K562 (cell line): ENCODE measurements around the gene CACNA1C. TPM values are rescaled to one million over a fixed set of nuclear protein-coding genes. Genes with fewer than 3 reads are reported as not detected.

Experiments used
- ATAC-seq: fragments of 200-7000 bp; cut with Tn5 transposase; 3 replicates; pipeline ENCODE4 v1.9.1; 2020; ENCODE audit warnings: moderate library complexity
- BruUV-seq: library from RNA; stranded (reverse); fragments of 400-500 nt; replicated peaks from 2 replicates; lab custom pipeline; 2021; lab: Mats Ljungman, UMichigan
- CTCF ChIA-PET: fragments of 300-600 bp; formaldehyde crosslinking; extraction: SDS; loops from one replicate; lab custom pipeline; 2021; ENCODE audit warnings: low intra/inter-chr PET ratio; lab: Yijun Ruan, JAX
- POLR2A ChIA-PET: fragments of 300-600, 350-650 bp; sonication (Branson Sonifier 250); formaldehyde crosslinking; extraction: SDS; loops from one replicate; lab custom pipeline; 2021; ENCODE audit warnings: antibody characterized with exemption, inconsistent platforms; lab: Yijun Ruan, JAX
- DNase-seq, 4 experiments: peaks; one replicate each; pipeline versions ENCODE4 v3.0.0 to v3.0.0-alpha.2; 2011 to 2018; ENCODE audit warnings: low spot score in 3 of 4, mixed read lengths in 3 of 4; ENCODE audit errors: extremely low read depth in 1 of 4
- FAIRE-seq: peaks from 2 replicates; lab custom pipeline; 2011; peaks lifted over from hg19 to GRCh38; lab: Jason Lieb, UNC
- H2AFZ ChIP-seq: 2 replicates; pipeline ENCODE4 v1.6.0; 2011; ENCODE audit warnings: low read depth, low read length, control low read depth, inconsistent platforms
- H3K27ac ChIP-seq: fragments of 200-600 bp; 3 replicates; pipeline ENCODE4 v1.8.0; 2011; ENCODE audit warnings: low read depth, mild to moderate bottlenecking, control low read depth, inconsistent platforms, low read length, moderate library complexity, mixed read lengths; ENCODE audit errors: extremely low read depth
- H3K27me3 ChIP-seq, 2 experiments: fragments of 300-600 bp in 1 of 2; 2 replicates in 1 of 2; 3 replicates in 1 of 2; pipeline versions ENCODE4 v1.6.0 to v1.8.0; 2011; ENCODE audit warnings: inconsistent platforms in 2 of 2, low read length in 2 of 2, mild to moderate bottlenecking in 1 of 2, mixed read lengths in 1 of 2, moderate library complexity in 1 of 2; ENCODE audit not compliant: control insufficient read depth in 2 of 2, insufficient read depth in 2 of 2
- H3K36me3 ChIP-seq: fragments of 300-600 bp; 3 replicates; pipeline ENCODE4 v1.8.0; 2011; ENCODE audit warnings: mild to moderate bottlenecking, low read length, inconsistent platforms; ENCODE audit not compliant: control insufficient read depth, insufficient read depth
- H3K4me1 ChIP-seq, 2 experiments: fragments of 200-600 bp in 1 of 2; replicated peaks in 1 of 2; 2 replicates in 1 of 2; 3 replicates in 1 of 2; pipeline versions ENCODE4 v1.5.1 to v1.8.0; 2011; ENCODE audit warnings: inconsistent platforms in 2 of 2, low read length in 2 of 2, mild to moderate bottlenecking in 1 of 2, mixed read lengths in 1 of 2, moderate library complexity in 1 of 2; ENCODE audit not compliant: control insufficient read depth in 2 of 2, insufficient read depth in 2 of 2
- H3K4me2 ChIP-seq: 2 replicates; pipeline ENCODE4 v1.6.1; 2011; ENCODE audit warnings: low read length, control low read depth, inconsistent platforms, mixed read lengths; ENCODE audit not compliant: insufficient read depth
- H3K4me3 ChIP-seq: fragments of 200-600 bp; sonication (generic), shearing (Covaris generic); 2 replicates; pipeline ENCODE4 v1.5.1; 2016; ENCODE audit warnings: control low read depth, inconsistent platforms
- H3K79me2 ChIP-seq: fragments of 200-600 bp; 3 replicates; pipeline ENCODE4 v1.8.0; 2011; ENCODE audit warnings: low read length, inconsistent platforms; ENCODE audit not compliant: control insufficient read depth, insufficient read depth
- H3K9ac ChIP-seq, 2 experiments: 2 replicates each; pipeline versions ENCODE4 v1.6.0 to v1.6.1; 2011; ENCODE audit warnings: low read depth in 2 of 2, low read length in 2 of 2, control low read depth in 1 of 2, inconsistent platforms in 1 of 2, mild to moderate bottlenecking in 1 of 2, mixed read lengths in 1 of 2; ENCODE audit not compliant: insufficient read depth in 1 of 2
- H3K9me1 ChIP-seq: one replicate; pipeline ENCODE4 v1.6.0; 2011; ENCODE audit warnings: inconsistent platforms, mild to moderate bottlenecking, low read length, moderate library complexity; ENCODE audit not compliant: control insufficient read depth, insufficient read depth
- H3K9me3 ChIP-seq: replicated peaks from 2 replicates; pipeline ENCODE4 v1.5.1; 2011; ENCODE audit warnings: low read depth, low read length, inconsistent platforms; ENCODE audit not compliant: control insufficient read depth, insufficient read depth
- H4K20me1 ChIP-seq: replicated peaks from 2 replicates; pipeline ENCODE4 v1.6.1; 2011; ENCODE audit warnings: low read length, inconsistent platforms, mixed read lengths; ENCODE audit not compliant: control insufficient read depth, insufficient read depth
- CREM ChIP-seq: IDR thresholded peaks from 2 replicates; pipeline ENCODE4 v1.6.1; 2014; ENCODE audit warnings: antibody characterized with exemption, low read depth
- CXXC5 ChIP-seq: fragments of 250-450 bp; sonication (Bioruptor Pico); IDR thresholded peaks from 2 replicates; pipeline ENCODE4 v1.8.0; 2022; ENCODE audit warnings: inconsistent platforms, mild to moderate bottlenecking, moderate library complexity
- HMG20A ChIP-seq: fragments of 450-650 bp; formaldehyde crosslinking; conservative IDR thresholded peaks from 2 replicates; pipeline ENCODE4 v1.4.0; 2020; ENCODE audit warnings: mild to moderate bottlenecking, mixed read lengths
- PCBP1 ChIP-seq: fragments of 200-400 bp; formaldehyde crosslinking; IDR thresholded peaks from 2 replicates; pipeline ENCODE4 v1.6.1; 2018; ENCODE audit warnings: mild to moderate bottlenecking, low read depth, low read length; ENCODE audit not compliant: poor library complexity, severe bottlenecking
- POLR2AphosphoS2 ChIP-seq: IDR thresholded peaks from 2 replicates; pipeline ENCODE4 v1.6.1; 2012; ENCODE audit warnings: low read length, improper control_type of control experiment
- POLR2B ChIP-seq: fragments of 450-650 bp; IDR thresholded peaks from 2 replicates; pipeline ENCODE4 v1.6.1; 2018; ENCODE audit warnings: low read depth; ENCODE audit not compliant: partially characterized antibody
- RBM15 ChIP-seq: fragments of 200-400 bp; formaldehyde crosslinking; IDR thresholded peaks from 2 replicates; pipeline ENCODE4 v1.6.1; 2018; ENCODE audit warnings: mild to moderate bottlenecking, low read length, moderate library complexity; ENCODE audit not compliant: insufficient read depth
- SMARCA4 ChIP-seq: fragments of 450-650 bp; IDR thresholded peaks from 2 replicates; pipeline ENCODE4 v1.6.1; 2016
- TAF9B ChIP-seq: fragments of 450-650 bp; IDR thresholded peaks from 2 replicates; pipeline ENCODE4 v1.6.1; 2018; ENCODE audit warnings: mild to moderate bottlenecking; ENCODE audit not compliant: partially characterized antibody
- ZNF324 ChIP-seq: fragments of 250-450 bp; sonication (Bioruptor Pico); IDR thresholded peaks from 2 replicates; pipeline ENCODE4 v1.4.0; 2020; ENCODE audit warnings: mild to moderate bottlenecking
- ZNF609 ChIP-seq: sonication (generic); formaldehyde crosslinking; IDR thresholded peaks from 2 replicates; pipeline ENCODE4 v1.8.1; 2023; ENCODE audit warnings: missing genetic modification reagents, mild to moderate bottlenecking, borderline replicate concordance
- ZNF644 ChIP-seq: fragments of 200-800 bp; sonication (Bioruptor generic); IDR thresholded peaks from 2 replicates; pipeline ENCODE4 v1.6.1; 2016; ENCODE audit warnings: low read depth, missing genetic modification characterization, missing compliant biosample characterization
- ZNF717 ChIP-seq: fragments of 250-450 bp; sonication (Bioruptor Pico); IDR thresholded peaks from 2 replicates; pipeline ENCODE4 v1.5.0; 2021
- ZNF778 ChIP-seq: fragments of 450-650 bp; formaldehyde crosslinking; IDR thresholded peaks from 2 replicates; pipeline ENCODE4 v1.4.0; 2020; ENCODE audit warnings: mild to moderate bottlenecking, moderate library complexity
- WGBS: fragments of 100-300 bp; shearing (Covaris generic); methylation state at CpG from one replicate; pipeline ENCODE4 v1.1.6; 2016; ENCODE audit warnings: low coverage, mixed read lengths; ENCODE audit not compliant: insufficient coverage; ENCODE audit errors: missing lambda C conversion rate; 5-methylcytosine and 5-hydroxymethylcytosine counted together
- in situ Hi-C: fragments of 300-500 bp; cut with MboI; formaldehyde crosslinking; loops from 4 replicates; pipeline ENCODE4 v1.15.0; 2018; ENCODE audit warnings: inconsistent platforms, mixed read lengths
- intact Hi-C: fragments of 100-400 bp; cut with micrococcal nuclease; formaldehyde crosslinking; loops from 2 replicates; pipeline ENCODE4 v1.14.2; 2022
- polyA plus RNA-seq, 8 experiments: library from polyadenylated mRNA; depleted of rRNA in 4 of 8; stranded (reverse) in 5 of 8; unstranded in 3 of 8; fragments of >200 nt; fragmentation: Nextera tagmentation in 2 of 8; fragmentation: Illumina TruSeq in 1 of 8; extraction: Ambion mirVana in 2 of 8; extraction: Trizol in 1 of 8; gene quantifications; 2 replicates each; pipeline versions ENCODE4 v1.2.1 to v1.2.3, GENCODE V29; 2011 to 2014; ENCODE audit warnings: inconsistent platforms in 1 of 8, missing spikeins in 1 of 8
- total RNA-seq, 7 experiments: library from RNA; depleted of rRNA in 6 of 7; stranded (reverse); fragments of >200 nt in 6 of 7; fragmentation: Illumina TruSeq in 2 of 7; extraction: Trizol in 2 of 7; gene quantifications; 2 replicates each; pipeline versions ENCODE4 v1.2.1 to v1.2.3, GENCODE V29; 2011 to 2021; ENCODE audit warnings: low replicate concordance in 1 of 7

Gene CACNA1C
- total and polyA plus RNA-seq, 9 of the 15 experiments (the other 6 are each of a cell fraction or from before 2014, with no cell fraction given), result not detected

DNA sequence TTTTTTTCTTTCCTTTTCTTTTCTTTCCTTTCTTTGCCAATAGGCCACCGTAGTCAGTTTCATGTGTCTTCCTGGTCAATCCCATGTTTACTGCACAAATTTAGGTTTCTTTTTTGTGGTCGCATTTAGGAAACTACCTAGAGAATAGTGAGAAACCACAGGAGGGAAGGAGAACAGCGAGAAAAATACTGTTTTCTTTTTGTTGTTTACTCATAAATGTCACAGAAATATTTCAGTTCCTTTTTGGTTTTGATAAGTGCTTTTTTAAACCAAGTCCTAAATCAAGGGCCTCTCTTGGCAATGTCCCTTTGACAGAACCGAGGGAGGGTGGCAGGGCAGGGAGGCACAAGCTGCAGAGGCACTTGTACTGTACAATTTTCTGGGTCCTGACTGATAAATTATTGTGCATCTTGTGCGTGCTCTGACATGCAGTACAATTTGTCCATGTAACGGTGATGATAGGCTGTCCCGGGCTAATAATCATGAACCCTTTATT lies 326.1 kb downstream of the CACNA1C start:
- FAIRE-seq, result no peak
- Histone ChIP-seq H3K27ac (no peak overlapping the region), H3K4me3 (no peak overlapping the region), H3K4me1 (no peaks in the 10 kb centered on the region), H3K9ac (no peak overlapping the region), H3K9me3 (no peaks in the 10 kb centered on the region), H4K20me1 (no peaks in the 10 kb centered on the region), H3K36me3 (no peaks in the 10 kb centered on the region), H3K27me3 (peaks cover 5 to 28% of the 10 kb centered on the region in 2 experiments; a peak in 3 of 5 replicates), H2AFZ (no peak overlapping the region), H3K79me2 (no peaks in the 10 kb centered on the region), H3K4me2 (no peak overlapping the region), H3K9me1 (no peaks in the 10 kb centered on the region)
- ChIA-PET POLR2A (no interaction called here), CTCF (no interaction called here)
- intact Hi-C loops (no loop called here), in situ Hi-C loops (no loop called here)
- ATAC-seq, result no peak
- DNase-seq, result no peak
- WGBS, result 3% methylated on average over 5 of the region's 7 CpGs
- no TSS peak for BruUV-seq
- TF ChIP-seq HMG20A, result no peak
- TF ChIP-seq ZNF644, result no peak
- TF ChIP-seq POLR2AphosphoS2, result no peak
- TF ChIP-seq RBM15, result no peak
- no peak for TF ChIP-seq CXXC5 (CRISPR knock-in tag)

DNA sequence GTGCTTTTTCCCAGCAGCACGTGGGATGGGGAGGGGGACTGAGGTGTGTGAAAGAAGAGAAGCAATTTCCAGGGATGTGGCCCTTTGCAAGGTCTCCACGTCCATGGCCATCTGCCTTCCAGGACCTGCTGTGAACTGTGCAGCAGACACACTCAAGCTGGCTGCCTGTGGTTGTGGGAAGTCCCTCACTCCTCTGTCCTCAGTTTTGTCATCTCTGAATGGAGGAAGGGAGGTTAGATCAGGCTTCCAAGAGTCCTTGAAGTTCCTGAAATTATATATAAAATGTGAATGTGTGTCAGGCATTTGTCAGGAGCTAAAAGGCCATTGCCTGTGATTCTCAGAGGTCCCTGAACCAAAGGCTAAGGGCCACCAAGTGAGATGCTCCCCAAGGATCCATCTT lies 328.2 kb downstream of the CACNA1C start:
- ATAC-seq, result no peak
- Histone ChIP-seq H3K36me3 (no peaks in the 10 kb centered on the region), H4K20me1 (no peaks in the 10 kb centered on the region), H2AFZ (no peak overlapping the region), H3K4me2 (no peak overlapping the region), H3K9me1 (no peaks in the 10 kb centered on the region), H3K4me3 (no peak overlapping the region), H3K79me2 (no peaks in the 10 kb centered on the region), H3K9me3 (no peaks in the 10 kb centered on the region), H3K4me1 (no peaks in the 10 kb centered on the region), H3K27ac (no peak overlapping the region), H3K9ac (no peak overlapping the region), H3K27me3 (peaks cover 3 to 20% of the 10 kb centered on the region in 2 experiments; a peak in 2 of 5 replicates)
- no peak for DNase-seq
- no TSS peak for BruUV-seq
- intact Hi-C loops, result no loop called here
- CTCF ChIA-PET, result no interaction called here
- POLR2A ChIA-PET, result interaction anchor here (0.8 kb wide), 2 partner anchors 9 to 178 kb away, joined by 3 to 6 read pairs; no protein-coding TSS in a partner anchor
- in situ Hi-C loops, result no loop called here
- 0% methylated on average over 2 of the region's 2 CpGs for WGBS
- no peak for FAIRE-seq
- TF ChIP-seq ZNF778 (CRISPR knock-in tag) (no peak), CREM (no peak), POLR2B (no peak), SMARCA4 (no peak), TAF9B (no peak), ZNF609 (CRISPR knock-in tag) (no peak), ZNF324 (CRISPR knock-in tag) (no peak), PCBP1 (no peak), ZNF717 (no peak)
